GOT3 (cell line): ENCODE results near the gene SELPLG.
"Not testable (repeated sequence)": the region's sequence is repeated elsewhere in the genome, so short reads cannot be mapped to it uniquely, and the experiment has no call there.

Experiments used
- DNase-seq: peaks from one replicate; lab custom pipeline; 2025; ENCODE audit warnings: mixed read lengths; lab: John Stamatoyannopoulos, UW

The SELPLG gene

GRCh38 chr12:108589028-108589839, 44.5 kb downstream of the SELPLG start:
- no peak for DNase-seq

GRCh38 chr12:108587826-108588225, 45.9 kb downstream of the SELPLG start:
- no peak for DNase-seq

- no peak for DNase-seq
Measured at GRCh38 chr12:108586306-108586705, 47.4 kb downstream of the SELPLG start.

GRCh38 chr12:108585864-108586263, 47.8 kb downstream of the SELPLG start:
- DNase-seq = no peak

GRCh38 chr12:108584456-108585065, 49.1 kb downstream of the SELPLG start:
- no peak for DNase-seq

- no peak for DNase-seq
Measured at GRCh38 chr12:108583991-108584390, 49.7 kb downstream of the SELPLG start.

- DNase-seq = no peak
Measured at GRCh38 chr12:108582978-108583770, 50.5 kb downstream of the SELPLG start.

GRCh38 chr12:108582509-108582908, 51.2 kb downstream of the SELPLG start:
- no peak for DNase-seq

GRCh38 chr12:108581311-108582227, 52.1 kb downstream of the SELPLG start:
- DNase-seq = no peak

GRCh38 chr12:108580531-108580930, 53.2 kb downstream of the SELPLG start:
- no peak for DNase-seq

GRCh38 chr12:108578813-108579212, 54.9 kb downstream of the SELPLG start:
- DNase-seq = no peak

GRCh38 chr12:108578264-108578663, 55.4 kb downstream of the SELPLG start:
- no peak for DNase-seq

GRCh38 chr12:108577458-108577857, 56.2 kb downstream of the SELPLG start:
- no peak for DNase-seq

GRCh38 chr12:108576660-108577234, 56.9 kb downstream of the SELPLG start:
- no peak for DNase-seq

- no peak for DNase-seq
Measured at GRCh38 chr12:108575199-108575912, 58.3 kb downstream of the SELPLG start.

- DNase-seq = not testable (repeated sequence)
Measured at GRCh38 chr12:108574276-108574675, 59.4 kb downstream of the SELPLG start.

- no peak for DNase-seq
Measured at GRCh38 chr12:108573317-108573716, 60.4 kb downstream of the SELPLG start.

GRCh38 chr12:108572166-108572790, 61.4 kb downstream of the SELPLG start:
- DNase-seq = no peak
